DOHH2 (cell line): ENCODE data around the gene TNRC6A.

Experiments
- H3F3A ChIP-seq: fragments of 200-600 bp; sonication (generic), shearing (Covaris generic); 2 replicates; pipeline ENCODE4 v1.6.0; 2016; ENCODE audit warnings: antibody characterized with exemption, mild to moderate bottlenecking; ENCODE audit not compliant: control insufficient read depth, insufficient read depth
- H3K27ac ChIP-seq: fragments of 200-600 bp; sonication (generic); 2 replicates; pipeline ENCODE4 v1.5.1; 2014; ENCODE audit warnings: low read depth, mild to moderate bottlenecking, low read length, moderate library complexity
- H3K27me3 ChIP-seq: fragments of 200-600 bp; sonication (generic); 2 replicates; pipeline ENCODE4 v1.6.1; 2014; ENCODE audit warnings: mild to moderate bottlenecking, low read length, mixed read lengths; ENCODE audit not compliant: control insufficient read depth
- H3K36me3 ChIP-seq: fragments of 200-600 bp; sonication (generic); 2 replicates; pipeline ENCODE4 v1.6.1; 2014; ENCODE audit warnings: mild to moderate bottlenecking, low read length, moderate library complexity, mixed read lengths; ENCODE audit not compliant: control insufficient read depth
- H3K4me1 ChIP-seq: fragments of 200-600 bp; sonication (generic); 2 replicates; pipeline ENCODE4 v1.6.1; 2014; ENCODE audit warnings: mild to moderate bottlenecking, low read length, mixed read lengths; ENCODE audit not compliant: control insufficient read depth
- H3K4me2 ChIP-seq: fragments of 200-600 bp; sonication (generic); 2 replicates; pipeline ENCODE4 v1.6.0; 2014; ENCODE audit warnings: mild to moderate bottlenecking, low read length, moderate library complexity
- H3K4me3 ChIP-seq: fragments of 200-600 bp; sonication (generic); 2 replicates; pipeline ENCODE4 v1.5.1; 2014; ENCODE audit warnings: mild to moderate bottlenecking, low read length, mixed read lengths
- H3K79me2 ChIP-seq: fragments of 200-600 bp; sonication (generic); 2 replicates; pipeline ENCODE4 v1.6.1; 2014; ENCODE audit warnings: mild to moderate bottlenecking, low read length, mixed read lengths; ENCODE audit not compliant: control insufficient read depth
- H3K9me2 ChIP-seq: fragments of 200-600 bp; sonication (generic); replicated peaks from 2 replicates; pipeline ENCODE4 v1.6.1; 2014; ENCODE audit warnings: mild to moderate bottlenecking, low read length, mixed read lengths; ENCODE audit not compliant: control insufficient read depth
- H3K9me3 ChIP-seq: fragments of 200-600 bp; sonication (generic); 2 replicates; pipeline ENCODE4 v1.6.1; 2014; ENCODE audit warnings: antibody characterized with exemption, low read length, mixed read lengths; ENCODE audit not compliant: control insufficient read depth, insufficient read depth
- H4K20me1 ChIP-seq: fragments of 200-600 bp; sonication (generic); 2 replicates; pipeline ENCODE4 v1.6.0; 2014; ENCODE audit warnings: low read depth, mild to moderate bottlenecking, antibody characterized with exemption, low read length, moderate library complexity; ENCODE audit not compliant: control insufficient read depth, insufficient read depth
- EZH2phosphoT487 ChIP-seq: fragments of 200-600 bp; sonication (generic); IDR thresholded peaks from 2 replicates; pipeline ENCODE4 v1.6.1; 2017; ENCODE audit warnings: borderline replicate concordance, mild to moderate bottlenecking, antibody characterized with exemption, low read length, moderate library complexity, mixed read lengths
- TF ChIP-seq, protein P1 (sequence below): fragments of 200-600 bp; sonication (generic); IDR thresholded peaks from one replicate; pipeline ENCODE4 v1.5.1; 2014; ENCODE audit warnings: antibody characterized with exemption, mild to moderate bottlenecking, low read depth, low read length; ENCODE audit not compliant: poor library complexity, severe bottlenecking

The TNRC6A gene

DNA sequence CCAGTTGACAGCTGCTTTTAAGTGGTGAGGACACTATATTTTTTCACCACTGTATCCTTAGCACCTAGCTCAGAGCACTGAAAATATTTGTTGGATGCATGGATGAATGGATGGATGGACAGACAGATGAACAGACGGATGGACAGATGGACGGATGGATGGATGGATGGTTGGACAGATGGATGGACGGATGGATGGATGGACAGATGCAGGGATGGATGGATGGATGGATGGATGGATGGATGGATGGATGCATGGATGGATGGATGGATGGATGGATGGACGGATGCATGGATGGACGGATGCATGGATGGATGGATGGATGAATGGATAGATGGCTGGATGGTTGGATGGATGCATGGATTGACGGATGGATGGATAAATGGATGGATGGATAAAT, 103.9 kb downstream of the TNRC6A start:
- H3K36me3 ChIP-seq = no peaks in the 10 kb centered on the region
- no peak overlapping the region for H3K4me2 ChIP-seq
- no peaks in the 10 kb centered on the region for H3K27me3 ChIP-seq
- no peak for TF ChIP-seq EZH2phosphoT487
- TF ChIP-seq, protein P1, sequence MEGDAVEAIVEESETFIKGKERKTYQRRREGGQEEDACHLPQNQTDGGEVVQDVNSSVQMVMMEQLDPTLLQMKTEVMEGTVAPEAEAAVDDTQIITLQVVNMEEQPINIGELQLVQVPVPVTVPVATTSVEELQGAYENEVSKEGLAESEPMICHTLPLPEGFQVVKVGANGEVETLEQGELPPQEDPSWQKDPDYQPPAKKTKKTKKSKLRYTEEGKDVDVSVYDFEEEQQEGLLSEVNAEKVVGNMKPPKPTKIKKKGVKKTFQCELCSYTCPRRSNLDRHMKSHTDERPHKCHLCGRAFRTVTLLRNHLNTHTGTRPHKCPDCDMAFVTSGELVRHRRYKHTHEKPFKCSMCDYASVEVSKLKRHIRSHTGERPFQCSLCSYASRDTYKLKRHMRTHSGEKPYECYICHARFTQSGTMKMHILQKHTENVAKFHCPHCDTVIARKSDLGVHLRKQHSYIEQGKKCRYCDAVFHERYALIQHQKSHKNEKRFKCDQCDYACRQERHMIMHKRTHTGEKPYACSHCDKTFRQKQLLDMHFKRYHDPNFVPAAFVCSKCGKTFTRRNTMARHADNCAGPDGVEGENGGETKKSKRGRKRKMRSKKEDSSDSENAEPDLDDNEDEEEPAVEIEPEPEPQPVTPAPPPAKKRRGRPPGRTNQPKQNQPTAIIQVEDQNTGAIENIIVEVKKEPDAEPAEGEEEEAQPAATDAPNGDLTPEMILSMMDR = no peak
- no peaks in the 10 kb centered on the region for H4K20me1 ChIP-seq
- H3K9me3 ChIP-seq = no peaks in the 10 kb centered on the region
- no peaks in the 10 kb centered on the region for H3K4me1 ChIP-seq
- no peaks in the 10 kb centered on the region for H3K9me2 ChIP-seq
- no peak overlapping the region for H3K4me3 ChIP-seq
- no peaks in the 10 kb centered on the region for H3K79me2 ChIP-seq
- H3K27ac ChIP-seq = no peak overlapping the region
- no peaks in the 10 kb centered on the region for H3F3A ChIP-seq

DNA sequence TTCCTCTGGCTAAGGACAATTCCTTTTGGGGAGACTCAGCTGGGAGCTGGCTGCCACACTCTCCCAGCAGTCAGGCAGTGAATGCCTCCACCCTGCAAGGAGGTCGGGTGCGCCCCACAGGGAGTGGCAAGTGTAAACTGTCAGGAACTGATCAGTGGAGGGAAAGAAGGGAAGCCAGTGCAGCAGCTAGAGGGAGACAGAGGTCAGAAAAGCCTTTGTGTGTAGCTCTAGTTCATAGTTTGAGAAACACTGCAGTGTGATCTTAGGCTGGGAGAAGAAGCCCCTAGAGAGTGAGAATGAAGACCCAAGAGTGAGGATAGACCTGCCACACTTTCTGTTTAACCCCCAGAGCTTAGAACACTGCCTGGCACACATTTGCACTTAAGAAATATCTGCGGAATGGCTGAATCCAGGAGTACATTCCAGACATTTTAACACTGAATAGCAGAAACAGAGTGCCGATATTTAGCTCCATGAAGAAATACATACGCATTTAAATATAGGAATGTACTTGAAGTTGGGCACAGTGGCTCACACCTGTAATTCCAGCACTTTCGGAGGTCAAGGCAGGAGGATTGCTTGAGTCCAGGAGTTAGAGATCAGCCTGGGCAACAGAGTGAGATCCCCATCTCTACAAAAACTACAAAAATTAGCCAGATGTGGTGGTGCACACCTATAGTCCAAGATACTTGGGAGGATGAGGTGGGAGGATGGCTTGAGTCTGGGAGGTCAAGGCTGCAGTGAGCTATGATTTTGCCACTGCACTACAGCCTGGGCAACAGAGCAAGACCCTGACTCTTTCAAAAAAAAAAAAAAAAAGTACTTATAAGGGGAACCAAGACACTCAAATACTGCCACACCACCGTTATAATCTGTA, 105.2 kb downstream of the TNRC6A start:
- no peaks in the 10 kb centered on the region for H3K27me3 ChIP-seq
- no peak overlapping the region for H3K27ac ChIP-seq
- no peaks in the 10 kb centered on the region for H4K20me1 ChIP-seq
- no peaks in the 10 kb centered on the region for H3K36me3 ChIP-seq
- no peak overlapping the region for H3K4me3 ChIP-seq
- H3K4me2 ChIP-seq = no peak overlapping the region
- no peaks in the 10 kb centered on the region for H3K9me2 ChIP-seq
- no peaks in the 10 kb centered on the region for H3K9me3 ChIP-seq
- H3K4me1 ChIP-seq = no peaks in the 10 kb centered on the region
- no peak for TF ChIP-seq EZH2phosphoT487
- TF ChIP-seq, protein P1 = peak; percentile 42
- H3F3A ChIP-seq = no peaks in the 10 kb centered on the region
- H3K79me2 ChIP-seq = no peaks in the 10 kb centered on the region

GRCh38 chr16:24836836-24837235, 107.4 kb downstream of the TNRC6A start:
- Histone ChIP-seq H3K27me3 (no peaks in the 10 kb centered on the region), H3K79me2 (no peaks in the 10 kb centered on the region), H3F3A (no peaks in the 10 kb centered on the region), H3K27ac (no peak overlapping the region), H3K9me2 (no peaks in the 10 kb centered on the region), H4K20me1 (no peaks in the 10 kb centered on the region), H3K36me3 (no peaks in the 10 kb centered on the region), H3K4me3 (no peak overlapping the region), H3K4me2 (no peak overlapping the region), H3K9me3 (no peaks in the 10 kb centered on the region), H3K4me1 (no peaks in the 10 kb centered on the region)
- no peak for TF ChIP-seq EZH2phosphoT487
- TF ChIP-seq, protein P1 = no peak
